Esophagus squamous epithelium (tissue), 4 donors: Measurements from ENCODE around the gene CINP.

ENCODE experiments used
- CTCF ChIP-seq, 6 experiments: fragments of 450-650 bp in 4 of 6; fragments of 200-600 bp in 2 of 6; sonication (generic) in 2 of 6; IDR thresholded peaks; one replicate each; pipeline ENCODE4 v1.5.1; 2016 to 2019; ENCODE audit warnings: antibody characterized with exemption in 6 of 6, mild to moderate bottlenecking in 4 of 6, moderate library complexity in 4 of 6
- POLR2A ChIP-seq, 4 donors: fragments of 450-650 bp; IDR thresholded peaks; one replicate each; pipeline ENCODE4 v1.6.1; 2017; ENCODE audit warnings: antibody characterized with exemption in 4 of 4, mild to moderate bottlenecking in 4 of 4, moderate library complexity in 3 of 4

GRCh38 chr14:102377696-102378095 lies 15.0 kb upstream of the CINP start:
- TF ChIP-seq POLR2A (IDR thresholded peaks at IDR 0.05) (no peak), CTCF (IDR thresholded peaks at IDR 0.05) (no peak)
